NCI-H2171 treated with DMSO at 0.1 percent for 48 hours (cell line): ENCODE measurements around the gene SMAD3.

Experiments used
- DNase-seq: peaks from one replicate; lab custom pipeline; 2025; lab: John Stamatoyannopoulos, UW

The SMAD3 gene

GRCh38 chr15:67096546-67097294, 31.3 kb downstream of the SMAD3 start:
- no peak for DNase-seq

DNA sequence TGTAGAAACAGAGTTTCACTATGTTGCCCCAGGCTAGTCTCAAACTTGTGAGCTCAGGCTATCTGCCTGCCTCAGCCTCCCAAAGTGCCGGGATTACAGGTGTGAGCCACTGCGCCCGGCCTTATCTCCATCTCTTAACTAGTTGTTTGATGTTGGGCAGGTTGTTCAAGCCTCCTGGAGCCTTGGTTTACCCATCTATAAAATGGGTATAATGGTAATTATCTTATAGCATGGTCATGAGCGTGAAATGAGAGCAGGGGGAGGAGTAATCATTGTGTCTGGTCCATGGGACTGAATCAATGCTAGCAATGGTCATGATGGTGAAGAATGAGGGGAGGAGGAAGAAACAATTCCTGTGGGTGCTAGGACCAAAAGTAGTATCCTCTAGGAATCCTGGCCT, 32.0 kb downstream of the SMAD3 start:
- DNase-seq, result no peak

GRCh38 chr15:67097930-67098740, 32.7 kb downstream of the SMAD3 start:
- DNase-seq, result no peak

DNA sequence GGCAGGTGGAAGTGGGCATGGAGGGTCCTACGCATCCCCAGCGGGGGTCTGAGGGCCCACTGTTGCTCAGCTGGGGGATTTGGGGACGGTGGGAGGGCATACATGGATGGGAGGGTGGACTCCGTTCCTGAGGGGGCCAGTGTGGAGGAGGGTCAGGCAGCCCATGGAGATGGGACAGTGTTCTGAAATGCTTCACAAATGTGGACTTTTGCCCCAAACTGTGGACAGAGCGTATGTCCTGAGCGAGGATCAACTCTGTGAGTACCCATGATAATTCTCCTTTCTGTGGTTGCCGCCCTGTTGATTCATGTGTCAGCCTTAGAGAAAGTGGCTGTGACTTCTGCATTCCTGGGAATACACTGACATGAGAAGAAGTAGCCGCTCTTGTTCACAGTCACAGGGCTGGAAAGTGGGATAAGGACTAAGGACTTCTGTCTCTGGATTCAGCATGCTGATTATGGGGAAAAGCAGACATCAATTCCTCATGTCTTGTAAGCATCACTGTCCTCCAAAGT, 33.4 kb downstream of the SMAD3 start:
- no peak for DNase-seq

DNA sequence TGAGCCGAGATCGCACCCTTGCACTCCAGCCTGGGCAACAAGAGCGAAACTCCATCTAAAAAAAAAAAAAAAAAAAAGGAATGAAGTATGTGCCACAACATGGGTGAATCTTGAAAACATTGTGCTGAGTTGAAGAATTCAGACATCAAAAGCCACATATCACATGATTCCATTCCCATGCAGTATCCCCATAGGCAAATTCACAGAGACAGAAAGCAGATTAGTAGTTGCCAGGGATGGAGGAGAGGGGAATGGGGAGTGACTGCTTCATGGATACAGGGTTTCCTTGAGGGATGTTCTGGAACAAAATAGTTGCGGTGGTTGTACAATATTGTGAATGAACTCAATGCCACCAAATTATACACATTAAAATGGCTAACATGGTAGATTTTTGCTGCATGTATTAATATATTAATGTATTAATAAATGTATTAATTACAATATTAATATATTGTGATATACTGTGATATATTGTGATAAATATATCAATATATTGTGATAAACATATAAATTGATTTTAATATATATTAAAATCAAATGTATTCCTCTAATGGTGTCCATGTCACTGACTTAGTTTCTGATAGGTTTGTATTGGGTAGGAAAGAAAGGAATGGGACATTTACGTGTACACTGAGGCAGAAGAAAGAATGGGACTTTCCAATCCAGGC, 34.9 kb downstream of the SMAD3 start:
- DNase-seq, result no peak

DNA sequence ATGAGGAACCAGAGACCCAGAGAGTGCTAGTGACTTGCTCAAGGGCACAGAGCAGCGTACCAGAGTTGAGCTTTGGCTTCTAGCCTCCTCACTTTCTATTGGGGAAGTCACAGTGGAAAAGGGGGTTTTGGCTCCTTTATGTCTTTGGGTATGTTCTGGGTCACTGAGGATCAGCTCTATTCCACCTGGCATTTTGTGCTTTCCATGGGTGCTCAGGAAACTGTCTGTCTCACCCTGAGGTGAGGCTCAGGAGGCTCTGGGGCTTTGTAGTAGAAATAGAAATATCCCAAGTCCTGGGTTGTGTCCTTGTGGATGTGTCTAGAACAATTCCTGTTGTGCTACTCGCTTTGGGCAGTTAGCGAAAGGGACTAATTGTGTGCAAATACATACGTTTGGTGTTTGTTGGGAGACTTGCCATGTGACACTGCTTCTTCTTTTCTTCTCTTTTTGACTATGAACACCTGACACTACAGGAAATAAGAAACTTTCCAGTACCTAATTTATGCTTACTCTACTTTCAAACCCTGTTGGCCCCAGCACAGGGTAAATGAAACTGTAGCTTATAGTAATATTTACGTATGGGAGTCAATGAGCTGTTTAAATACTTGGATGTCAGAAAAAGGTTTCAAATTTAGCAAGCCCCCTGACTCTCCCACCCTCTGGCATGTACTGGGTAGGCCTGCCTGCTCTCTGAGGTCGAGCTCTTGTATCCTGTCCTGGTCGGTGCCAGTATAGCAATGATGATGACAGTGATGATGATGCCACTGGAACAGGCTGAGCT, 35.6 kb downstream of the SMAD3 start:
- DNase-seq, result no peak

DNA sequence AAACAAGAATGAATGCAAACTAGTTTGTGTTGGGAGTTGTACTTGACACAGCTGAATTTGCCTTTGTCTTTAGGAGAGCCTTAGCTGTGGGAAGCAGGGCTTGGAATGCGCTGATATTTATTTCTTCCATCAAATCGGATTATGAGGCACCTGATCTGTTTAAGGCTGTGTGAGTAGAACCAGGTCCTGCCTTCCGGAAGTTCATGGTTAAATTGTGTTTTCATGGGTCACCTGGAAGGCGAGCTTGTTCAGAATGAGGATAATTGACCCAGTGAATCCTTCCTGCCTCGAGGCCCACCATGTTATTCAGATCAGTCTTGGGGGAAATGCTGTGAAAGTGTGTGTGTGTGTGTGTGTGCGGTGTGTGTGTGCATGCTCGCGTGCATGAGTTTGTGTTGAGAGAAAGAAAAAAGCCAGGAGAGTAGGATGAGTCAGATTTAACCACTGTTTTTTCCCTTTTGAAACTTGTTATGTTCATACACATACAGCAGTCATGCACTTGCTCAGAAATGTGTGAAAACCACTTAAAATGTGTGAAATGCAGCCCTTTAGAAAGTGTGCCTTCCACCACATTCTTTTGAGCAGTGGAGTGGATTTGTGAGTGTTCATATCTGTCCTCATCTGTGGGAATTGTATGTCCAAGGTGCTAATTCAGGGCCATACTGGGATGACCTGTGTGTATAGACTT, 36.7 kb downstream of the SMAD3 start:
- no peak for DNase-seq

- DNase-seq, result no peak
Measured at GRCh38 chr15:67102599-67102929, 37.2 kb downstream of the SMAD3 start.

GRCh38 chr15:67103021-67103420, 37.6 kb downstream of the SMAD3 start:
- DNase-seq, result no peak

- DNase-seq, result no peak
Measured at GRCh38 chr15:67103432-67103831, 38.0 kb downstream of the SMAD3 start.

DNA sequence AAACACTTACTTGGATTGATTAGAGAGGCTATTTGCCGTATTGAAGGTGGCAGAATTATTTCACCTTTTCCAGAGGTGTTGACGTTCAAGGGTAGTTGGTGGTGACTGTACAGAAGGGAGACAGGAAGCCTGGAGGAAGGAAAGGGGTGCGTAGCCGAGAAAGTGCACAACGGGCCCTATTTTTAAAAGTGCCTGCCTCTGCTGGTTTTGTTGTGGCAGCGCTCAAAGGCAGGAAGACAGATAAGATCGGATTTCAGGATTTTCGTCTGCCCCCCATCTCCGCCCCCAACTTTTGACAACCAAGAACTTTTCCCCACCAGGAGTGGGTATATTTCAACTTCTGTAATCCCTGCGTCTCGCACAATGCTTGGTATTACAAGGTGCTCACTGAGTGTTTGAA, 38.5 kb downstream of the SMAD3 start:
- no peak for DNase-seq

DNA sequence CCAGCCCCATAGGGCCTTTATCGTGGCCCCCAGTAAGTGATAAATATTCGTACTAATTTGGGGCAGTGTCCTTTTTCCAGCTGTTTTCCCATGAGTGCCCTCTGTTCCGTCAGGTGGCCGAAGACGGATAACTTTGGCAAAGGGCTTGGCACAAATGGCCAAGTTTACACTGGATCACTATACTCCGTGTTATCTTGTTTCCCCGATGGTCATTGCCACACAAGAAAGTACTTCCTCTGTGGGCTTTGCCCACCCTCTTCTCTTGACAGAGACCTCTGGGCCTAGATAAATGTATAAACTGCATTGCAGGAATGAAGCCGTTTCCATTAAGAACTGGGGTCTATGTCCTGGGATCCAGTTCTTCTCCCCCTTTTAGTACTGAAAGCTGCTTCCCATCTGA, 39.1 kb downstream of the SMAD3 start:
- no peak for DNase-seq

- DNase-seq, result peak; percentile 25
Measured at GRCh38 chr15:67105065-67105951, 39.9 kb downstream of the SMAD3 start.

- no peak for DNase-seq
Measured at GRCh38 chr15:67105991-67106763, 40.8 kb downstream of the SMAD3 start.

GRCh38 chr15:67106764-67107013, 41.3 kb downstream of the SMAD3 start:
- DNase-seq, result peak; percentile 38

DNA sequence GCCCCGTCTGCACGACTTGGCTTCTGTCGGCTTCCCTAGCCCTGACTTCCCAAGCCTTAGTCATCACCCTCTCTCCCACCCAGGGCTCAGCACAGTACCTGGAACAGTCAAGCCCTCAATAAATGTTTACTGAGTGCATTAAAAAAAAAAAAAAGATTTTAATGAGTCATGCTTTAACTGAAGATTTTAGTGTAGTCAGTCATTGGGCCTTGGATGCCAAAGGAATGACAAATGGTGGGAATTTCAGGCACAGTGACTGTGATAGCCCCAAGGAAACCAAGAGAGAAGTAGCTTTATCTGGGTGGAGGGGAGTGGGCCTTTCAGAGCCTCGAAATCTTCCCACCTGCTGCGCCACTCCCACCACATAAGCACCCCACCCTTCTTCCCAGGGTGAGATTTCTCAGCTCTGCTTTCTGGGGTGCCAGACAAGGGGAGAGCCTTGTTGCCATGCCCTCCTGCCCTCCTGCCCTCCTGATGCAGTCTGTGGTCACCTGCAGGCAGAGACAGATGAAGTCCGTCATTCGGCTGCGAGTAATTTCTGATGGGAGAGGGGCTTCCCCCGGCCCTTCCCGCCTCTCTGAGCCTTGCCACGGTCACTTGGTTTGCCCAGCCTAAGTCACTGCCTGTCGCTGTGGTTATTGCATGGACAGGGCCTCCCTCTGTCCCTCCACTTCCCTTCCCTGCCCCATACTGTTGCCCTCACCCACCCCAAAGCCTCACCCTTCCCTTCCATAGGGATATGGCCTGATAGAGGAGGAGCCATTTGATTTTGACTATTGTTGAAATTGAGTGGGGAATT, 41.8 kb downstream of the SMAD3 start:
- DNase-seq, result peak; percentile 38

DNA sequence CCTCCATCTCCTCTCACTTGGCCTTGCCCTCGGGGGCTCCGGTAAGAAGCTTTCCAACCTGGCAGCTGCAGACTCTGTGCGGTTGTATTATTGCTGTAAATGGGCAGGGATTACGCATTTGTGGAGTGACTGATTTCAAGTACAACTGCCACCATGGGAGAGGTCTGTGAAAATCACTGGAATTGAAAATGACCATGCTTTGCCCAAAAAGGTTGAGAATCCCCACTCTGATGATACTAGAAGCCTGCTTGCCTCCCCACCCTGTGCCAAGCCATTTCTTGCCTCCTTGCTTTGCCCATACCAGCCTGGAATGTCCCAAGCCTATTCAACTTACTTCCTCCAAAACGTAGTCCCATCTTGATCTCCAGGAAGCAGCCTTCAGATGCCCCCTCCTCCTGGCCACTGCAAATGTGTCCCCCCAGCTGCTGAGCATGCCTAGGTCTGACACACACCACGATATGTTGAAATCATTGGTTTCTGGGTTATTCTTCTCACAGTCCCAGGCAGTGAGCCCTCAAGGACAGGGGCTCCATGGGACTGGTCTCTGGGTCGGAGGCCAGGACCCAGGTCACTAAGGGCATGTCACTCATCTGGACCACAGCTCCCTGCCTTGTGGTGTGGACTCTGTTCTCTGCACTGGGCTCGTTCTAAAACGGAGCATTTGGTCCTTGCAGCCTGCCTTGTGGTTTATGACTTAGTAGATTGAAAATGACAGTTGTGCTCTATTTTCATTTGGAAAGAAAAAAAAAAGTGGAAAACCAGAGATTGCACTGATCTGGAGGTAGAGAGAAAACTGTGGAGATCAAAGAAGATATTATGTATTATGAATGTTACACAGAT, 42.9 kb downstream of the SMAD3 start:
- DNase-seq, result no peak
